ENCODE results near the gene SRC.

SRC gene

DNA sequence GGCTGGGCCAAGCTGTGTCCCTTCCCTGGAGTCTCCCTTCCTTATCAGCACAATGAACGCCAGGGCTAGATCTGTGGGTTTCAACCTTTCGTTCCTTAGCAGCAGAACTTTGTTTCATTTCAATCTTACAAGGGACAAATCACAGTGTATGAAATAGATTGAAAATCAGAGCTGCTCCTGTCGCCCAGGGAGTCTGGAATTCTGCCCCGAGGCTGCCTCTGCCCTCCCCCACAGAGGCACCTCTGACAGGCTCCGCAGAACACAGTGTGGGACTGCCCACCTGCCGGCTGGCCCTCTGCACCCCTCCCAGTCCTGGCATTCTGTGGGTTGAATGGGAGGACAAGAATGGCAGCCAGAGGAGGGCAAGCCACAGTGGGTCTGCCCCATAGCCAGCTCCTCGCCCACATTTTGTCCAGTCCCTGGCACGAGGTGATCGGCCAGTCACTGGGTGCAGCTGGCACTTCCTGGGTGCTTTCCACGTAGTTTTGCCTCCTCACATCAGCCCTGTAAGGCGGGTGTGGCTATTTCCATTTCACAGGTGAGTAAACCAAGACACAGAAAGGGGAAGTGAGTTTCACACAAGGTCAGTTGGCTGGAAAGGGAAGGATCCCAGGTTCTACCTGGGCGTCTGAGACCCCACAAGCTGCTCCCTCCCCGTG lies 30.4 kb upstream of the SRC start:
- DNase-seq, result peak in 1 of 2 donors; percentile 66

DNA sequence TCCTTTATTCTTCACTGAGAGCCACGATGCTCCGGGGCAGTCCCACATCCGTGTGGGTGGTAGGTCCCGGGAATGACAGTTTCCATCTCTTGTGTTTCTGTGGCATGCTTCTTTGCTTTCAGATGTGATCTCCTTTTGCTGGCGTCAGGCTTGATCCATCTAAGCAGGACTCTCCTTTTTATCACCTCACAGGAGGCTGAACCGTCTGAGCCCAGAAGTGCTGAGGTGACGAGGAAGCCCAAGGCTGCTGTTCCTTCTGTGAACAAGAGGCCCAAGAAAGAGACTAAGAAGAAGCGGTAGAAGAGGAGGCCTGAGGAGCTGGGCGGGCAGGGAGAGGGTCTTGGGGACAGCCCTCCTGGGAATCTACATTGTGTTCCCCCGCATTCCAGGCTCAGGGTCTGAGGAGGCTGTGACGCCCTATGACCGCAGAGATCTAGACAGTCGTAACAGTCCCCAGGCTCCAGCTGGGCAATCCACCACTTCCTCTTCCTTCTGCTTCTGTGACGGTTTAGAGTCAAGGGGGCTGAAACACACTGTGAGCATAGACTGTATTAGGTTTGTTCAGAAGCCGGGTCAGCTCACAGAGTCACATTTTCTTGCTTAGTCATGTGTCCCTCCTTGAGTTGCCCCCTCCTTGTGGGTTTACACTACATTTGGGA lies 29.7 kb upstream of the SRC start:
- peak; percentile 21 to 75 for DNase-seq

DNA sequence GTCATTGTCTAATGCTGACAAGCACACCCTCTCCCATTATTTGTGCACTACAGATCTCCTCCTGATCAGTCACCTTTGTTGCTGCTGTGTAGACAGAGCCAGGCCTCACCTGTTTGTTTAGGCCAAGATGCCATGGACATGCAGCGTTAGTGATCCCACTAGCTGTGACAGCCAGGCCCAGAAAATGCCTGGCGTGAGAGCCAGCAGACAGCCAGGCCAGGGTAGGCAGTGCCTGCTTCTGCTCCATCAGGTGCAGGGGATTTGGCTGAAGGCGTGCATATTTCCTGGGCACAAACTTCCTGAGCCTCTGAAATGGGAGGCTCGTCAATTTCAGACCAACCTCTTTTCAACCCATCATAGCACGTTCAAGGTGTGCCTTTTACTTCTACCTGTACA lies 29.2 kb upstream of the SRC start:
- DNase-seq, result no peak

DNA sequence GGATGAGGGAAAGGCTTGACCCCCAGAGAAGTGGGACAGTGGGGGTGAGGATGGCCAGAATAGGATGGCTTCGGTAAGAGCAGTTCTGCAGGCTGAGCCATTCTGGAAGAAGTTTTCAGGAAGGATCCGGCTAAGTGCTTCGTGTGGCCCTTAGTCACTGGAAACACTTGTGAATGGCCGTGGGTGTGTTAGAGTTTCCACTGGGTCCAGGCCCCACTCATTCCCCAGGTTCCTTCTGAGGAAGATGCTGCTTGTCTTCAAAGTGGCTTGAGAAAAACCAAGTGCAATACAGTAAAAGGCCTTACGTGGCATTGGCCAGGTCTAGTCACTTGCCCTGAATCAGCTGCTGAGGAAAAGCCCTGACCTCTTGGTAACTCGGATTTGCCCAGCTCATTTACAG lies 28.6 kb upstream of the SRC start:
- DNase-seq, result no peak

DNA sequence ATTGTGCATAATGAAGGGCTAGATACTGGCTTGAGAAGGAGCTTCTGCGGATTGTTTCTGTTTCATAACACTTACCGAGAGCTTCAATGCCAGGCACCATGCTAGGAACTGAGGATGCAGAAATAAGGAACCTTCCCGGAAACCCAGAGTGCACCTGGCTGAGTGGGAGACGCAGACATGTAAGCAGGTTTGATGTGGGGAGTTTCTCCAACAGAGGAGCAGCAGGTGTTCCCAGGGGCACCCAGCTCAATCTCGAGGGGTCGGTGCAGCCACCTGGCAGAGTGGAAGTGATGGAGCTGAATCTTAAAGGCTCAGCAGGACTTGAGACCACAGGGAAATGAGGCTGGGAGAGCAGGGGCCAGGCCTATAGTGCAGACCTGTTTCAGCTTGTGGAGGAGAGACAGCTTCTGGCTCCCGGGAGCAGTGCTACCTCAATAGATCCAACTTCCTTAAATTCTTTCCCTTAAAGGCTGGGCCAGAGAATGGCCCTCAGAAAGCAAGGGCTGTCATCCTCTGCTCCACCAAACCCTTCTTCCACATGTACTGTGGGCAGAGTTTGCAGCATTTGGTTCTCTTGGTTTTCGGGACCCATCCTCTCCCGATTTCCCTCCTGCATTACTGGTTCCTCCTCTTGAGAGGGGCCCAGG lies 27.8 kb upstream of the SRC start:
- DNase-seq, result no peak

DNA sequence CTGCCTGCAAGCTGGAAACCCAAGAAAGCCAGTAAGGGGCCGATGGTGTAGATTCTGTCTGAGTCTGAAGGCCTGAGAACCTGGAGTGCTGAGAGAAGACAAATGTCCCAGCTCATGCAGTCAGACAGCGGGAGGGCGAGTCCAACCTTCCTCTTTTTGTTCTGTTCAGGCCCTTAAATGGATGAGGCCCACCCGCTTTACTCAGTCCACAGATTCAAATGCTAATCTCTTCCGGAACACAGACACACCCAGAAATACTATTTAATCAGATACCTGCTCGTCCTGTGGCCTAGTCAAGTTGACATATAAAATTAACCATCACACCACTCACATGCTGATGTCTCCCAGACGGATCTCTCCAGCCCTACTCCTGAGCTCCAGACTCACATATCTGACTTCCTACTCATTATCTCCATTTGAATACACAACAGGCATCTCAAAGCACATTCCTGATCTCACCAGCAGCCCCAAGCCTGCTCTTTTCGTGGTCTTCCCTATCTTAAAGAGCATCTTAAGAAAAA lies 26.7 kb upstream of the SRC start:
- DNase-seq, result no peak

DNA sequence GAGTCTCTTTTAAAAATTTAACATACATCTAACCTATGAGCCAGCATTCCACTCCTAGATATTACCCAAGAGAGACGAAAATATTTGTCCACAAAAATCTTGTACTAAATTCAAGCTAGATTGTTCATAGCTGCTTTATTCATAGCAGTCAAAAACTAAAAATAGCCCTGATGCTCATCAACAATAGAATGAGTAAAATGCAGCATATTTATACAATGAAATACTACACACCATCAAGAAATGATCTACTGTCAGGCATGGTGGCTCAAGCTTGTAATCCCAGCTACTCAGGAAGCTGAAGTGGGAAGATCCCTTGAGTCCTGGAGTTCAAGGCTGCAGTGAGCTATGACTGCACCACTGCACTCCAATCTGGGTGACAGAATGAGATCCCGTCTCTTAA lies 22.0 kb upstream of the SRC start:
- no peak for DNase-seq

DNA sequence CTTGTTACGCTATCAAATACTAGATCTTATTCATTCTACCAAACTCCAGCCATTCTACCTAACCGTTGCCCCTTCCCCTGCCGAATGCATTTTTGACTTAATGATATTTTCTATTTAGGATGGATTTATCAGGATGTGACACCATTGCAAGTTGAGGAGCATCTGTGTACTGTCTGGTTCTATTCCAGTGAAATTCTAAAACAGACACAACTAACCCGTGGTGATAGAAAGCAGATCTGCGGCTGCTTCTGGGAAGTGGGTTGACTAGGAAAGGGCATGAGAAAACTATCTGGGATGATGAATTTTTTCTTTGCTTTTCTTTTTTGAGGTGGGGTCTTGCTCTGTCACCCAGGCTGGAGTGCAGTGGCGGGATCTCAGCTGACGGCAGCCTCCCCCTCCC lies 20.7 kb upstream of the SRC start:
- no peak for DNase-seq

DNA sequence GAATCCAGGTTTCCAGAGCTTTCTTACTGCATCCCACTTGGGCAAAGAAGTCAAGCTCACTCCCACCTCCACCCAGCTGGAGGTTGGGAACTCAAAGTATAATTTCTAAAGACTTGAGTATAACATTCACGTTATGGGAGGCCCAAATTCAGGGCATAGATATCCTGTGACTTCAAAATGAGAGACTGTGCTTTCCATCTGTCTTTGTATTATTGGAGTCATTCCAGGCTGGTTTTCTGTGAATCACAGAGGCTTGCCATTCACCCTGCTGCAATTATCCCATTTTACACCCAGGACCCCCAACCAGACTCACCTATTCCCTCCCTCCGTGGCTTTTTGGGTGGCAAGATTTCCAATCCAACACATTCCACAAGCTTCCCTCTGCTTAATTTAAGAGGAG lies 19.3 kb upstream of the SRC start:
- no peak for DNase-seq

DNA sequence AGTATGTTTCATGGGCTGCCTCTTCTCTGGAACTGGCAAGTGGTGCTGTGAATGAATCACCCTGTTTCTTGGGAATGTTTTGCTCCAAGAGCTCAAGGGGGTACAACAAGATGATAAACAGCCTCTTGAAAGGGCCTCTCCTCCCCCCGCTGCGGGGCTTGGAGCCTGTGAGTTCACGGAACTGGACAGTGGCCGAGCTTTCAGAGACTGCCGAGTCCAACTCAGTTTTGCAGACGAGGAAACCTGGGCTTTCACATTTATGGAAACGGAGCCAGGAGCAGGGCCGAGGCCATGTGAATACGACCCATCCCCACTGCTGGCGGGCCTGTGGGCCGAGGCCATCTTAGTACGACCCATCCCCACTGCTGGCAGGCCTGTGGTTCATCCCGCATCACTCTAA lies 18.2 kb upstream of the SRC start:
- DNase-seq, result no peak

DNA sequence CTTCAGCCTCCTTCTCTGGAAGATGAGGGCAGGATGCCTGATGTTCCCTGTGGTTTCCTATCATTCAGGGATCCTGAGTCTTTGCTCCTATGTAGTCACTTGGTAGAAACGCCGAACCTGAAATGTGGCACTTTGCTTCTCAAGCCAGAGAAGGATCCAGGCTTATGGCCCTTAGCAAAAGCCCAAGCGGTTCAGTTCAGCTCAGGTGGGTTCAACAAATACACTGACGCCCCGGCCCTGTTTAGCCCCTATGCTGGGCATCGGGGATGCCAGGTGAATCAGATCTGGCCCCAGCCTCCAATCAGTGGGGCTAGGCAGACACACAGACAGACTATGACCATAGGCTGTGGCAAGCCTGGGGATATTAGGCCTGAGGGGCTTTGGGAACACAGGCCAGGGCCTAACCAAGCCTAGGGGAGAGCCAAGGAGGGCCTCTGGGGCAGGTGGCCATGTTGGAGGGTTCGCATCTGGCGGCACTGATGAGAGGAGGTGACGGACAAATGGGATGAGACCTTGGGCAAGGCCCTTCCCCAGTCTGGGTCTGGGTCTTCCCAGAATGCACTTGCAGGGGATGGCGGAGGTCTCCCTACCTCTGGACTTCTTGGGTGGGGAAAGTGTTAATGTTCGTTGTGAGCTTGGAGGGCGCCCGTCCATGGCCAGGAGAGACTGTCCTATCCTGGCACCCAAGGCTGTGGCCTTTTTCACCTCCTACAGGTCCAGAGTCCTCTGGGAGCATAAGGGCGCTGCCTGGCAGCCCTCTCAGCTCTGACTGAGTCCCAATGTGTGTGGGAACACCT lies 17.6 kb upstream of the SRC start:
- no peak for DNase-seq

DNA sequence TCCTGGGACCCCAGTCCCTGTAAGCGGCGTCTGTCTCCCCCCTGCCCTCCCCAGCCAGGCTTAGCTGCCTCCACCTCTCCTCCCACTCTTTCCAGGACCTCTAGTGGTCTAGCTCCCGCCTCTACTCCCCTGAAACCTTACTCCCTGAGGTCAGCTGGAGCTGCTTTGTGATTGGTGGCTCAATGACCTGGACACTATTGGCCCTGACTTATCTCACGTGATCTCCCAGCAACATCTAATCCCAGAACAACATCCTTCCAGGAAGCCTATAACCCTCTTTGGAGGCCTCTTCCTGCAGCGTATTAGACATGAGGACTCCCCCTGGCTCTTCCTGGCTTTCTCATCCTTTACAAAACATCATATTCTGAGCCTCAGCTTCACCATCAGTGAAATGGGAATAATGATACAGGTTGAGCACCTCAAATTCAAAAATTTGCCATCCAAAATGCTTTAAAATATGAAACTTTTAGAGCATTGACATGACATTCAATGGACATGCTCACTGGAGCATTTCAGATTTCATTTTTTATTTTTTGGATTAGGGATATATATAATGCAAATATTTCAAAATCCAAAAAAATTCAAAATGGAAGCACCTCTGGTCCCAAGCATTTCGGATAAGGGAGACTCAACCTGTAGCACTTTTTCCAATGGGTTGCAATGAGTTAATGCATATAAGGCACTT lies 16.3 kb upstream of the SRC start:
- no peak for DNase-seq

DNA sequence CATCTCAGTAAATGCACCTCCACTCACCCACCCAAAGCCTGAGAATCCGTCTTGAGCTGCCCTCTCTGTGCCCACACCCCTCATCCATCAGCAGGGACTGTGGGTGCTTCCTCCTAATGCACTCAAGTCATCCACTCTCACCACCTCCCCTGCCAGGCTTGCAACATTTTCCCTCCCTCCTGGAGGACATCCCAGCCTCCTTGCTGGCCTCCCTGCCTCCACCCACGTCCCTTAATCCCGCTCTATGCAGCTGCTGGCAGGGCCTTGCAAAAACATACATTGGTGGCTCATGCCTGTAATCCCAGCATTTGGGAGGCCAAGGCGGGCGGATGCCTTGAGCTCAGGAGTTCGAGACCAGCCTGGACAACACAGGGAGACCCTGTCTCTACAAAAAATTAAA lies 15.6 kb upstream of the SRC start:
- DNase-seq, result no peak

DNA sequence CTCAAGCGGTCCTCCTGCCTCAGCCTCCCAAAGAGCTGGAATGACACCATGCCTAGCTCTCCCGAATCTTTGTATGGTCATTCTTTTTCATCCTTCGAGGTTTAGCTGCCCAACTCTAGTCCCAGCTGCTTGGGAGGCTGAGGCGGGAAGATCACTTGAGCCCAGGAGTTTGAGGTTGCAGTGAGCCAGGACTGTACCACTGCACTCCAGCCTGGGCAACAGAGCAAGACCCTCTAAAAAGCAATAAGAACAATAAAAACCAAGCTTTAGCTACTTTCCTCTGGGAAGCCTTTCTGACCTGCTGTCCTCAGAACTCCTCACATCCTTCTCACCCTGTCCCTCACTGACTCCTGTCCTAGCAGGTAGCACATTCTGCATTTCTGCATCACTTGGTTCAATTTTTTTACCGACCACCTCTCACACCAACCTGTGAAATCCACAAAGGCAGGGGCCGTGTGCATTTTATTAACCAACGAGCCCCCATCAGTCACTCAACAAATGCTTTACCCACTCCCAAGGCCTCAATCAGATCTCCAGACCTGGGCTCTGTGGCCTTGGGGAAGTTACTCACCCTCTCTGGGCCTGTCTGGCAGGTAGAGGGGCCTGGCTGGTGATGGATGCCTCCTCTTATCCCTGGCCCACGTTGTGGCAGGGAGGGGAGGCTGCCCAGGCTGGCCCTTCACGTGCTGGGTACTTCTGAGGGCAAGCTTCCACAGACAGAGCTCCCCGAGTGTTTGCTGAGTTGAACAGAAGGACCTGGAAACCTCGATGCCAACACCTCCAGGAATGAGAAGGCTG lies 14.7 kb upstream of the SRC start:
- no peak for DNase-seq

DNA sequence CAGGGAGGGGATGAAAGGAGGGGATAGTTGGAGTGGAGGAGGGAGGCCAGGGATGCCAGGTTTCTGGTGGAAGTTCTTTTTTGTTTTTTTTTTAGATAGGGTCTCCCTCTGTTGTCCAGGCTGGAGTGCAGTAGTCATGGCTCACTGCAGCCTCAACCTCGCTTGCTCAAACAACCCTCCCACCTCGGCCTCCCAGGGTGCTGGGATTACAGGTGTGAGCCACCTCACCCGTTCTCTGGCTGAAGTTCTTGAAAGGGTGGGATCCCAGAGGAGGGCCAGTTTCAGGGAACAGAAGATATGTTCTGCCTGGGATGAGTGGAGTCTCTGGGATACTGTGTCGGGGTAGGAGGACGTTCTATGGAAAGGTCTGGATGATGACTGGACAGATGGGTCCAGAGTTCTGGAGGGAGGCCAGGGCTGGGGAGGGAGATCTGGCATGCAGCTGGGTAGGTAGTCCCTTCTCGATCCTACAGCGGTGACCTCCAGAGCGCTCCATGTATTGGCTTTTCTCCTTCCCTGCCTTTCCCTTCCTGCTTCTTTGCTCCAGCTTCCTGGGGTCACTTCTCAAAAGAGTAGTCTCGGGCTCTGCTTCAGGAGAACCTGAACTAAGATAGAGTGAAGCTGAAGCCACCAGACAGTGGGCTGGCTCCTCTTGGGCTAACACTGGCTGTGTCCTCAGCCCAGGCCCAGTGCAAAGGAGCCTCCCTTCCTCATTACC lies 12.7 kb upstream of the SRC start:
- no peak for DNase-seq

DNA sequence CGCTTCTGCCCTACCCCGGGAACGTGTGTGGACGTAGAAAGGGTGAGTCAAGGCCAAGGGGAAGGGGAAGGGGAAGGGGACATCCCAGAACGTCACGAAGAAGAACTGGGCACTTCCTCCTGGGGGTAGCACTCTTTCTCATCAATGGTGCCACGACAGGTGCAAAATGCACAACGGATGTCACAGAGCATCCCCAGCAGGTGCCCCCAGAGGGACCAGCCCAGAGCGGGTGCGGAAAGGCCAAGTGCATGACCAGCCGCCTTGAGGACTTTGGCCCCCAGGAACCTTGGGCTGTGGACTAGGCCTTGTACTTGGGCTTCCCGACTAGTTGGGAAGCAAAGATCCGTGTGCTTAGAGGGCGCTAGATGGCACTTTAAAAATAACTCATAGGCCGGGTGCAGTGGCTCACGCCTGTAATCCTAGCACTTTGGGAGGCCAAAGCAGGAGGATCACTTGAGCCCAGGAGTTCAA lies 12.1 kb upstream of the SRC start:
- DNase-seq, result peak; percentile 23 to 78

DNA sequence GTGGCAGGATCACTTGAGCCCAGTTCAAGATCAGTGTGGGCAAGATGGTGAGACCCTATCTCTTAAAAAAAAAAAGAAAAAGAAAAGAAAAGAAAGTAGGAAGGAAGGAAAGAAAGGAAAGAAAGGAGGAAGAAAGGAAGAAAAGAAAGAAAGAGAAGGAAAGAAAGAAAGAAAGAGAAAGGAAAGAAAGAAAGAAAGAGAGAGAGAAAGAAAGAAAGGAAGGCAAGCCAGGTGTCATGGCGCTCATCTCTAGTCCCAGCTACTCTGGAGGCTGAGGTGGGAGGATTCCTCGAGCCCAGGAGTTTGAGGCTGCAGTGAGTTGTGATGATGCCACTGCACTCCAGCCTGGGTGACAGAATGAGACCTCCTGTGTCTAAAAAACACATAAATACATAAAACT lies 11.5 kb upstream of the SRC start:
- no peak for DNase-seq

DNA sequence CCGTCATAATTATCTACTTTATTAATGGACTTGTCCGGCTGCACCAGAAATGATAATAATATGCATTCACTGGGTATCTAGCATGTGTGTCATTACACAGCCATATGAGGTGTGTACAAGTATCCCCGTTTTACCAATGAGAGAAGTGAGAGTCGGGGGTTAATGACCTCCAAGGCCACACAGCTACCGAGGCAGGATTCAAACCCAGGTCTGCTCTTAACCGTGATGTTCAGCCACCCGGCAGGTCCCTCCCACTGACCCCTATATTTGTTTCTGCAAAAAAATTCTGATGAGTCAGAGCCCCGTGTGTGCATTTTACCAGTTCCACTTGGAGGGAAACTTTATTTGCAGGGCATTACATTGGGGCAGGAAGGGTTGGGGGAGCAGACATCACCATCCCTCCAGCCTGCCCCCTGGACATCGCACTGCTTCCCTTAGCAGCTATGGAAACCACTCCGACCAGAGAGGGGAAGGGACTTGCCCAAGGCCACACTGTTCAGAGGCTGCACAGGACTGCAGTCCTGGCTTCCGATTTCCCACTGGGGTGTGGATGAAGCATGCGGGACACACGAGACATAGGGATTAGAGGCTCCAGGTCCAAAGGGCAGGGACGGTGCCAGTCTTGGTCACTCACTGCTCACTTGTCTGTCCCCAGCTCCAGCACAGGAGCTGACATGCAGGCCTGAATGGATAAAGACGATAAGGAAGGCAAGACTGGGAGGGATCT lies 10.1 kb upstream of the SRC start:
- peak in 1 of 2 donors; percentile 53 for DNase-seq

DNA sequence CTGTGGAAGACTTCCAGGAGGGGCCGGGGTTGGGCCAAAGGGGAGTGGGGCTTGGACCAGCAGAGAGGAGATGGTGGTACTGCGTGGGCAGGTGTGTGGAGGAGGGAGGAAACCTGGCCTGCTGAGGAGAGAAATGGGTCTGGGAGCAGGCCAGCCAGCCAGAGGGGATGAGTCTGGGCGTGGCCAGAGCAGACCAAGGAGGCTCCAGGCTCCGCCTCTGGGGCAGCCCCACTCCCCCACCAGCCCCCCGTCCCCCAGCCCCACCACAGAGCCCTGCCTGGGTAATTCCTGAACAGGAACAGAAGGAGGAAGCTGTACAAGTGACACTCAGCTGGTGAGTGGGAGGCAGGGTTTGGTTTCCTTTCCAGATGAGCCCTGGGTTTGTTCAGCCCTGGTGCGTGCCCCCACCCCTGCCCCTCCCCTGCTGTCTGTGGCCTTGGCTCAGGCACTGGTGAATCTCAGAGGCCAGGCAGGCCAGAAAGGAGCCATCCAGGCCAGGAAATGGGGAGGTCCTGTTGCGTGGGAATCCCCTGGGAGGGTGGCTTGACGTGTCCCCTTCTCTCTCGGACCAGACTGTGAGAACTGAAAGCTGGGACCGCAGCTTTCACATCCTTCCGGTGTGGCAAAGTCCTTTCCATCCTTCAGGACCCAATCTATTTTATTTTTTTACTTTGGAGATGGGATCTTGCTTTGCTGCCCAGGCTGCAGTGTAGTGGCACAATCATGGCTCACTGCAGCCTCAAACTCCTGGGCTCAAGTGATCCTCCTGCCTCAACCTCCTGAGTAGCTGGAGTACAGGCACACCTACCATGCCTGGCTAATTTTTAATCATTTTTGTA lies 9.4 kb upstream of the SRC start:
- peak; percentile 39 to 84 for DNase-seq

Data from CD4-positive, alpha-beta T cell treated with Interleukin-1 beta for 1 hour (primary cell).